HL-60 (cell line): ENCODE data around the gene ZFP3.

ENCODE experiments used
- CTCF ChIP-seq: IDR thresholded peaks from one replicate; pipeline ENCODE4 v1.5.1; 2011; ENCODE audit warnings: low read length, control low read depth, inconsistent platforms; ENCODE audit not compliant: insufficient read depth
- REST ChIP-seq: IDR thresholded peaks from 2 replicates; pipeline ENCODE4 v1.6.1; 2012; ENCODE audit warnings: low read depth; ENCODE audit not compliant: insufficient replicate concordance

DNA sequence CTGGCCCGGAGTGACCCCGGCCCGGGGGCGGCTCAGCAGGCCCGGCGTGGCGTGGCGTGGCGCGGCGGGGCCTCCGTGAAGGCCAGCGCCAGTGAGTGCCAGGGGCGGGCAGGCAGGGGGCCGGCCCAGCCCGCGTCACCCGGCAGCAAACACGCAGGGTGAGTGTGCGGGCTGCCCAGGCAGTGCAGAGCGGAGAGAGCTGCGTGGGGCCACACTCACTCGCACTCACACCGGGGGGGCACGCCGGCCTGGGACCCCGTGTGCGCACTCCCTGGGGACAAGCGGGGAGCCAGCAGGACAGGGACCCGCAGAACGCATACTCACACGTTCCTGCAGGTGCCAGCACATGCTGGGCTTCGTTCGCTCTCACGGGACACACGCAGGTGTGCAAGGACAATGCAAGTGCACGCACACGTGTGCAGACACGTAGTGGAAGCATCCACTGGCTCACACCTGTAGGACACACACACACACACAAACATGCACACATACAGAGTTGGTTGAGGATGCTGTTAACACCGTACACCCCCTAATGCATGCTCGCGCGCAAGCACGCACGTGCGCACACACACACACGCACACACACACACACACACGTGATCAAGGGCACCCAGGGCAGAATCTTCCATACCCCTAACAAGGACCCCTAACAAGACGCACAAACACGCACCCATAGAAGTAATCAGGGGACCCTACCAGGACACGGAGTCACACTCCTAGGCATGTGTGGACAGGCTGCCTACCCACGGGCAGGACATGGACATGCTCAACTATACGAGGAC is 45.3 kb downstream of the ZFP3 start:
- TF ChIP-seq CTCF (no peak), REST (no peak)
